Thyroid gland (tissue), 4 donors: ENCODE measurements around the gene C12orf42.

Experiments
- POLR2A ChIP-seq, 2 donors: fragments of 450-650 bp; IDR thresholded peaks; one replicate each; pipeline ENCODE4 v1.6.1; 2017; ENCODE audit warnings: antibody characterized with exemption in 2 of 2, mild to moderate bottlenecking in 2 of 2, moderate library complexity in 1 of 2
- TF ChIP-seq, protein P1 (sequence below), 6 experiments: fragments of 200-600 bp in 3 of 6; fragments of 450-650 bp in 3 of 6; sonication (generic) in 3 of 6; IDR thresholded peaks; one replicate each; pipeline ENCODE4 v1.5.1; 2016 to 2019; ENCODE audit warnings: antibody characterized with exemption in 6 of 6, mild to moderate bottlenecking in 2 of 6, inconsistent platforms in 1 of 6, moderate library complexity in 1 of 6

DNA sequence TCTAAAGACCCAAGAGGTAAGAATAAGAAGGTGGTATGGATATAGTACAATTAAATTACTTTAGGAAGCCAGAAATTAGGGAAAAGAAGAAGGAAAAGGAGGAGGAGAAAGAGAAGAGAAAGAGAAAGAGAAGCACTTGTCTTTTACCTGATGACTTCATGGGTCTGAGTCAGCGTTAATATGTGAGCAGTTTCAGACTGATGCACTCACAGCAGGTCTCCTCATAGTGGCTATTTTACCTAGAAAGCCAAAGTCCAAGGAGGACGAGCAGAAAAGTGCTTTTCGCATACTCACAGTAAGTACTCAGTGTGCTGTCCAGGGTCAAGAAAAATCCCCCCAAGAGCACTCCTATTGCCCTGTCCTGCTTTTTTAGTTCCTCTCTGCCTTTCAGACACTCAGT lies 222.1 kb downstream of the C12orf42 start:
- TF ChIP-seq, protein P1, sequence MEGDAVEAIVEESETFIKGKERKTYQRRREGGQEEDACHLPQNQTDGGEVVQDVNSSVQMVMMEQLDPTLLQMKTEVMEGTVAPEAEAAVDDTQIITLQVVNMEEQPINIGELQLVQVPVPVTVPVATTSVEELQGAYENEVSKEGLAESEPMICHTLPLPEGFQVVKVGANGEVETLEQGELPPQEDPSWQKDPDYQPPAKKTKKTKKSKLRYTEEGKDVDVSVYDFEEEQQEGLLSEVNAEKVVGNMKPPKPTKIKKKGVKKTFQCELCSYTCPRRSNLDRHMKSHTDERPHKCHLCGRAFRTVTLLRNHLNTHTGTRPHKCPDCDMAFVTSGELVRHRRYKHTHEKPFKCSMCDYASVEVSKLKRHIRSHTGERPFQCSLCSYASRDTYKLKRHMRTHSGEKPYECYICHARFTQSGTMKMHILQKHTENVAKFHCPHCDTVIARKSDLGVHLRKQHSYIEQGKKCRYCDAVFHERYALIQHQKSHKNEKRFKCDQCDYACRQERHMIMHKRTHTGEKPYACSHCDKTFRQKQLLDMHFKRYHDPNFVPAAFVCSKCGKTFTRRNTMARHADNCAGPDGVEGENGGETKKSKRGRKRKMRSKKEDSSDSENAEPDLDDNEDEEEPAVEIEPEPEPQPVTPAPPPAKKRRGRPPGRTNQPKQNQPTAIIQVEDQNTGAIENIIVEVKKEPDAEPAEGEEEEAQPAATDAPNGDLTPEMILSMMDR (IDR thresholded peaks at IDR 0.05): no peak
- TF ChIP-seq POLR2A (IDR thresholded peaks at IDR 0.05): no peak
